ENCODE data around the gene ETS1.

- TF ChIP-seq POLR2A (IDR thresholded peaks at IDR 0.05) (no peak), CTCF (IDR thresholded peaks at IDR 0.05) (no peak)
Observed at GRCh38 chr11:128607819-128608218, 20.5 kb upstream of the ETS1 start.

All from heart left ventricle (tissue), 13 donors.